Esophagus squamous epithelium (tissue), 4 donors: ENCODE results near the gene LIX1.

ENCODE experiments used
- POLR2A ChIP-seq, 4 donors: fragments of 450-650 bp; IDR thresholded peaks; one replicate each; pipeline ENCODE4 v1.6.1; 2017; ENCODE audit warnings: antibody characterized with exemption in 4 of 4, mild to moderate bottlenecking in 4 of 4, moderate library complexity in 3 of 4
- TF ChIP-seq, protein P1 (sequence below), 6 experiments: fragments of 450-650 bp in 4 of 6; fragments of 200-600 bp in 2 of 6; sonication (generic) in 2 of 6; IDR thresholded peaks; one replicate each; pipeline ENCODE4 v1.5.1; 2016 to 2019; ENCODE audit warnings: antibody characterized with exemption in 6 of 6, mild to moderate bottlenecking in 4 of 6, moderate library complexity in 4 of 6

DNA sequence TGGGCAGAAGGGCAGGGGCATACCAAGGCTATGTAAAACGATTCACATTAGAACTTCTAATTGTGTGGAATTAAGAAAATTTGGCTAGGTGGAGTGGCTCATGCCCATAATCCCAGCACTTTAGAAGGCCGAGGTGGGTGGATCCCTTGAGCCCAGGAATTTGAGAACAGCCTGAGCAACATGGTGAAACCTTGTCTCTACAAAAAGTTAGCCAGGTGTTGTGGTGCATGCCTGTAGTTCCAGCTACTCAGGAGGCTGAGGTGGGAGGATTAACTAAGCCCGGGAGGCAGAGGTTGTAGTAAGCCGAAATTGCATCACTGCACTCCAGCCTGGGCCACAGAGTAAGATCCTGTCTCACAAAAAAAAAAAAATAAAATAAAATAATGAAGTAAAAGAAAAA is 65.2 kb downstream of the LIX1 start:
- TF ChIP-seq, protein P1, sequence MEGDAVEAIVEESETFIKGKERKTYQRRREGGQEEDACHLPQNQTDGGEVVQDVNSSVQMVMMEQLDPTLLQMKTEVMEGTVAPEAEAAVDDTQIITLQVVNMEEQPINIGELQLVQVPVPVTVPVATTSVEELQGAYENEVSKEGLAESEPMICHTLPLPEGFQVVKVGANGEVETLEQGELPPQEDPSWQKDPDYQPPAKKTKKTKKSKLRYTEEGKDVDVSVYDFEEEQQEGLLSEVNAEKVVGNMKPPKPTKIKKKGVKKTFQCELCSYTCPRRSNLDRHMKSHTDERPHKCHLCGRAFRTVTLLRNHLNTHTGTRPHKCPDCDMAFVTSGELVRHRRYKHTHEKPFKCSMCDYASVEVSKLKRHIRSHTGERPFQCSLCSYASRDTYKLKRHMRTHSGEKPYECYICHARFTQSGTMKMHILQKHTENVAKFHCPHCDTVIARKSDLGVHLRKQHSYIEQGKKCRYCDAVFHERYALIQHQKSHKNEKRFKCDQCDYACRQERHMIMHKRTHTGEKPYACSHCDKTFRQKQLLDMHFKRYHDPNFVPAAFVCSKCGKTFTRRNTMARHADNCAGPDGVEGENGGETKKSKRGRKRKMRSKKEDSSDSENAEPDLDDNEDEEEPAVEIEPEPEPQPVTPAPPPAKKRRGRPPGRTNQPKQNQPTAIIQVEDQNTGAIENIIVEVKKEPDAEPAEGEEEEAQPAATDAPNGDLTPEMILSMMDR (IDR thresholded peaks at IDR 0.05) = no peak
- TF ChIP-seq POLR2A (IDR thresholded peaks at IDR 0.05) = no peak
